ENCODE data around the gene PDSS2. TPM values are rescaled to one million over a fixed set of nuclear protein-coding genes. Genes with fewer than 3 reads are reported as not detected.
A peak's percentile ranks its signal among the peaks of the same experiment; 100 is the strongest.

Gene PDSS2
- total RNA-seq, 1 experiment from 2014 or later: 14.8 TPM

DNA sequence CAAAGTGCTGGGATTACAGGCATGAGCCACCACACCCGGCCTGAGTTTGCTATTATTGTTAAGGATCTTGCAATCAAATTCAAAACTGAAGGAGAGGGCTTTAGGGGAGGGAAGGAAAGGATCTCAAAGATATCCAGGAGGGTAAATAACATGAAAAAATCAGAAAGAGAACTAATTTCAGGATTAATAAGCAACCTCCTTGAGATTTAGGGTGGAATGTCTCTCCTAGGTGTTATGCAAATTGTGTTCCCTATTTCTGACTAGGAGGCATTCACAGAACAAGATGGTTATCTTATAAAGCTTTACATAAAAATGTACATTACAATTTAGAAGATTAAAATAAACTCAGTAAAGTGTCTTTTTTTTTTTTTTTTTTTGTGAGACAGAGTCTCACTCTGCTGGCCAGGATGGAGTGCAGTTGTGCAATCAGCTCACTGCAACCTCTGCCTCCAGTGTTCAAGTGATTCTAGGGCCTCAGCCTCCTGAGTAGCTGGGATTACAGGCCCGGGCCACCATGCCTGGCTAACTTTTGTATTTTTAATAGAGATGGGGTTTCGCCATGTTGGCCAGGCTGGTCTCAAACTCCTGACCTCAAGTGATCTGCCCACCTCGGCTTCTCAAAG is 252.0 kb downstream of the PDSS2 start:
- no peaks in the 10 kb centered on the region for H3K27me3 Mint-ChIP-seq (ENCODE audit: unreplicated experiment)
- peaks cover 16% of the 10 kb centered on the region for H3K4me1 Mint-ChIP-seq (ENCODE audit: low read depth, unreplicated experiment)
- H3K4me3 Mint-ChIP-seq (ENCODE audit: low read depth, unreplicated experiment): no peak overlapping the region
- H3K36me3 Mint-ChIP-seq (ENCODE audit: insufficient read depth, unreplicated experiment): no peaks in the 10 kb centered on the region
- peaks cover 5% of the 10 kb centered on the region for H3K9me3 Mint-ChIP-seq (ENCODE audit: low read depth, unreplicated experiment)
- no peak for DNase-seq
- no TSS peak for BruUV-seq (replicated peaks)
- intact Hi-C loops (cut with micrococcal nuclease; ENCODE audit: unreplicated experiment): no loop called here
- H3K27ac Mint-ChIP-seq (ENCODE audit: unreplicated experiment): no peak overlapping the region
- TF ChIP-seq, protein P1, sequence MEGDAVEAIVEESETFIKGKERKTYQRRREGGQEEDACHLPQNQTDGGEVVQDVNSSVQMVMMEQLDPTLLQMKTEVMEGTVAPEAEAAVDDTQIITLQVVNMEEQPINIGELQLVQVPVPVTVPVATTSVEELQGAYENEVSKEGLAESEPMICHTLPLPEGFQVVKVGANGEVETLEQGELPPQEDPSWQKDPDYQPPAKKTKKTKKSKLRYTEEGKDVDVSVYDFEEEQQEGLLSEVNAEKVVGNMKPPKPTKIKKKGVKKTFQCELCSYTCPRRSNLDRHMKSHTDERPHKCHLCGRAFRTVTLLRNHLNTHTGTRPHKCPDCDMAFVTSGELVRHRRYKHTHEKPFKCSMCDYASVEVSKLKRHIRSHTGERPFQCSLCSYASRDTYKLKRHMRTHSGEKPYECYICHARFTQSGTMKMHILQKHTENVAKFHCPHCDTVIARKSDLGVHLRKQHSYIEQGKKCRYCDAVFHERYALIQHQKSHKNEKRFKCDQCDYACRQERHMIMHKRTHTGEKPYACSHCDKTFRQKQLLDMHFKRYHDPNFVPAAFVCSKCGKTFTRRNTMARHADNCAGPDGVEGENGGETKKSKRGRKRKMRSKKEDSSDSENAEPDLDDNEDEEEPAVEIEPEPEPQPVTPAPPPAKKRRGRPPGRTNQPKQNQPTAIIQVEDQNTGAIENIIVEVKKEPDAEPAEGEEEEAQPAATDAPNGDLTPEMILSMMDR (IDR thresholded peaks at IDR 0.05; ENCODE audit: unreplicated experiment): no peak
- CTCF ChIA-PET: no interaction called here

DNA sequence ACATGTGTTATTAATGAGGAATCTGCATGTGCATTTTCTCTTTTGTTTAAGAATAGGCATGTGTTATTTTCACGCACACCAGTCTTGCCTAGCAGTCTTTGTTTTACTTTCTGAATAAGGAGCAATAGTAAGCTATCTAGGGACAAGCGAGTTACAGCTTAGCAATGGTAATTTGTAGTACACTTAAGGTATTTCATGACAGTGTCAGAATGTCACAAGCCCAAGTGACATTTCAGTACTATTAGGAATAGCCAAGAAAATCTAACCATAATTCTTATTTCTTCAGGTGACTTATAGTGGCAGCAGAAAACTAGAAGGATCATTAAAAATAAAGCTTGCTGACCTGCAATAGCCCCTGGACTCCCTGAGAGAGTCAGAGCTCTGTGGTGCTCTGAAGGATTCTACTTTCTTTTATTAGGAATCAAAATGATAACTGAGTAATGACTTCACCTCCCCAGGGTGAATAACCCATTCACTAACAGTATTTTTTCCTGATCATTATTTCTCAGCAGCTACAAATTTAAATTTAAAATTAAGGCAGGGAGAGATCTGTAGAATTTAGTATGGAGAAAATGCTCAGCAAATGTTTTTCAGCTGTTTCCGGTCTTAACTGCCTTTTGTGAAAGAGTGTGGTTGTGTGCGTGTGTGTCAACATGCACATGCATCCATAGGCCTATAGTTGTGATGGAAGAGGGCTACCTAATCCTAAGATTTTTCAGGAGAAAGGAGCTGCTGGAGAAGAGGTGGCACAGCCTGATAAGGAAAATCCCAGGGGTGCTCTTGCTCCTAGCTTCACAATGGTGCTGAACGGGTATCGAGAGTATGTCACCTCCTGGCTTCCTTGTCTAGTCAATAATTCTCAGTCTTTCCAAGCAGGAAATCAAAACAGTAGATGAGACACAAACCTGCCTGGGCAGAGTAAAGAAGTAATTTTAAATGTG is 254.0 kb downstream of the PDSS2 start:
- DNase-seq: no peak
- no peaks in the 10 kb centered on the region for H3K27me3 Mint-ChIP-seq (ENCODE audit: unreplicated experiment)
- peaks cover 16% of the 10 kb centered on the region for H3K4me1 Mint-ChIP-seq (ENCODE audit: low read depth, unreplicated experiment)
- no peak overlapping the region for H3K4me3 Mint-ChIP-seq (ENCODE audit: low read depth, unreplicated experiment)
- peaks cover 5% of the 10 kb centered on the region for H3K9me3 Mint-ChIP-seq (ENCODE audit: low read depth, unreplicated experiment)
- BruUV-seq (replicated peaks): no TSS peak
- TF ChIP-seq, protein P1 (IDR thresholded peaks at IDR 0.05; ENCODE audit: unreplicated experiment): no peak
- H3K36me3 Mint-ChIP-seq (ENCODE audit: insufficient read depth, unreplicated experiment): no peaks in the 10 kb centered on the region
- no peak overlapping the region for H3K27ac Mint-ChIP-seq (ENCODE audit: unreplicated experiment)
- CTCF ChIA-PET: no interaction called here
- intact Hi-C loops (cut with micrococcal nuclease; ENCODE audit: unreplicated experiment): no loop called here

DNA sequence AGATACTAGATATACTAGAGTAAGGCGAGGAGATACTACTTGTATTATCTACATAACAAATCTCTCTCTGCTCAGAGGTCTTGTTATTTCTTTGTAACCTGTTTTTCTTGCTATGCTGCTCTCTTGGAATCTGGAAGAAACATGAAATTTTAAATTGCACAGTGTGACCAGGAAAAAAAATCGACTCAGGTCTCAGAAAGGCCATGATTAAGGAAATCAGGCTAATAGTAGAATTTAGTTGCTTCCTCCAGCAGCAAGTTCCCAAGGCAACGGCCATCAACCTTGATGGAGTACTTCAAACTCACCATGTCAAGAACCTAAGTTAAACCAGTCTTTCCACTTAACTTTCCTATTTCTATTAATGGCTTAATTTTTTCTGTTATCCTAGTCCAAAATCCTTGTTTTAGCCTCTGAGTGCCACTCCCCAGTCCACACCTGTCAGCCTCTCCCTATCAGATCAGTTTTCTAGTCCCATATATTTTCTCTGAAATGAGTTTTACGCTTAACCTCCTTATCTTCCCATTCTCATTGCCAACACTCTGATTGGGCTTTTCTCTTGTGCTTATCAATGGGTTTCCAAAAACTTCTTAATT is 256.4 kb downstream of the PDSS2 start:
- Mint-ChIP-seq H3K9me3 (ENCODE audit: low read depth, unreplicated experiment) (peaks cover 5% of the 10 kb centered on the region), H3K27me3 (ENCODE audit: unreplicated experiment) (no peaks in the 10 kb centered on the region), H3K4me1 (ENCODE audit: low read depth, unreplicated experiment) (peaks cover 16% of the 10 kb centered on the region), H3K36me3 (ENCODE audit: insufficient read depth, unreplicated experiment) (no peaks in the 10 kb centered on the region), H3K27ac (ENCODE audit: unreplicated experiment) (peak overlapping the region; percentile 24), H3K4me3 (ENCODE audit: low read depth, unreplicated experiment) (no peak overlapping the region)
- TF ChIP-seq, protein P1 (IDR thresholded peaks at IDR 0.05; ENCODE audit: unreplicated experiment): no peak
- BruUV-seq (replicated peaks): no TSS peak
- intact Hi-C loops (cut with micrococcal nuclease; ENCODE audit: unreplicated experiment): no loop called here
- DNase-seq: no peak
- CTCF ChIA-PET: no interaction called here

DNA sequence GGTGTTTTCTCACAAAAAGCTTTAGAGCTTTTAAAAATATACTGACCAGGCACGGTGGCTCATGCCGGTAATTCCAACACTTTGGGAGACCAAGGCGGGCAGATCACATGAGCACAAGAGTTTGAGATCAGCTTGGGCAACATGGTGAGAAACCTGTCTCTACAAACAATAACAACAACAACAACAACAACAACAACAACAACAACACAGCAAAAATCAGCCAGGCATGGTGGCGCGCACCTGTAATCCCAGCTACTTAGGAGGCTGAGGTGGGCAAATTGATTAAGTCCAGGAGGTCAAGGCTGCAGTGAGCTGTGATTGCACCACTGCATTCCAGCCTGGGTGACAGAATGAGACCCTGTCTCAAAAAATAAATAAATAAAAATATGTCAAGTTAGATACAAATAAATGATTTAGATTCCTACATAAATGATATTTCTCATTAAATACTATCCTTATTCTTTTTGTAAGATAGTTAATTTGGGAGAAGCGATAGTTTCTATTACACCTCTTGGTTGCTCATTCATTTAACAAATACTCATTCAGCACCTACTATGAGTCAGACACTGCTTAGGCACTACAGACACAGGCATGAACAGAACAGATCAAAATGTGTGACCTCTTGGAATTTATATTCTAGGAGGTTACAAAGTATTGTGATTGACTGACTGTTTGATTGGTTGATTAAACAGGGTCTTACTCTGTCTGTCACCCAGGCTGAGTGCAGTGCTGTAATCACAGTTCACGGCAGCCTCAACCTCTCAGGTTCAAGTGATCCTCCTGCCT is 260.5 kb downstream of the PDSS2 start:
- TF ChIP-seq, protein P1 (IDR thresholded peaks at IDR 0.05; ENCODE audit: unreplicated experiment): no peak
- DNase-seq: no peak
- intact Hi-C loops (cut with micrococcal nuclease; ENCODE audit: unreplicated experiment): no loop called here
- Mint-ChIP-seq H3K36me3 (ENCODE audit: insufficient read depth, unreplicated experiment) (no peaks in the 10 kb centered on the region), H3K9me3 (ENCODE audit: low read depth, unreplicated experiment) (no peaks in the 10 kb centered on the region), H3K4me1 (ENCODE audit: low read depth, unreplicated experiment) (peaks cover 15% of the 10 kb centered on the region), H3K4me3 (ENCODE audit: low read depth, unreplicated experiment) (no peak overlapping the region), H3K27ac (ENCODE audit: unreplicated experiment) (no peak overlapping the region), H3K27me3 (ENCODE audit: unreplicated experiment) (no peaks in the 10 kb centered on the region)
- CTCF ChIA-PET: interaction anchor here (0.6 kb wide), 1 partner anchor 64 kb away, joined by 3 read pairs; no protein-coding TSS in a partner anchor
- no TSS peak for BruUV-seq (replicated peaks)
